DMS79 (cell line): ENCODE results near the gene SEPTIN7.
"Not testable (repeated sequence)": the region's sequence is repeated elsewhere in the genome, so short reads cannot be mapped to it uniquely, and the experiment has no call there.

Source experiments
- DNase-seq: peaks from one replicate; lab custom pipeline; 2025; lab: John Stamatoyannopoulos, UW

SEPTIN7 gene

GRCh38 chr7:35800718-35801391 lies at the start of gene SEPTIN7:
TSS of gene SEPTIN7 (plus strand) at chr7:35801057. CDS start at chr7:35801210, 153 bp downstream.
- DNase-seq = peak; percentile 98

- no peak for DNase-seq
These were observed 48.1 kb upstream of the SEPTIN7 start for GRCh38 chr7:35752742-35753141.

DNA sequence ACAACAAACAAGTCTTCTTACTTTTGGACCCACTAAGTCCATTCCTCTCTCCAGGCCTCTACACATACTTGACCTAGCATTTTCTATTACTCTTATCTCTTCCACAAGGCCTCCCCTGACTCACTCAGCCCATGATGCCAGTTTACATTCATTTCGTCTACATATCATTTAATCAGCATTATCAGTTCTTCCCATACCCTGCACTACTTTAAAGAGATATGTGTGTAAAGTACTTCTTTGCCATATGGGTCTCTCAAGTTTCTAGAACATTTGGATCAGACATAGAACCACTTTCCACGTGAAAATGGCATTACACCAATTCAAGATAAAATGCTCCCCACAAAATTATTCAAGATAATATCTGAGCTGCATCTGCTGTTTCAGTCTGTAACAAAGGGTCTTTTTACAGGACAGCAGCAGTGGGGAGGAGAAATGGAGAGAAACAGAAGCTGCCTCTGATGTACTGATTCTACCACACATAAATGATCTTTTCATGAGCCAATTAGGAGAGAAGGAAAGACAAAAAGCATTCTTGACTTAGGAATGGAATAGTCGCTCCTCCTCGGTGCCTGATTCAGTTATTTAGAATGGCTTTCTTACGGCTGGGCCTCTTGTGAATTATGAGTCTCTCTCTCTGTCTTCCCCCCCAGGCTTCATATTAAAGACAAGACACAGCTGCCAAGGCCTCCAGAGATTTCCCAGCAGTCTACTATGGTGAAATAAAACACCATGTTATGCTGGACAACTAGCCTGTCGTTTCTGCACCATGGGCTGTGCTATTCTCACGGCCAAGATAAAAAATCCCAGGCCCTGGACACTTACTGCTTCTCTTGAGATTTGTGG lies 46.9 kb upstream of the SEPTIN7 start:
- DNase-seq = no peak

DNA sequence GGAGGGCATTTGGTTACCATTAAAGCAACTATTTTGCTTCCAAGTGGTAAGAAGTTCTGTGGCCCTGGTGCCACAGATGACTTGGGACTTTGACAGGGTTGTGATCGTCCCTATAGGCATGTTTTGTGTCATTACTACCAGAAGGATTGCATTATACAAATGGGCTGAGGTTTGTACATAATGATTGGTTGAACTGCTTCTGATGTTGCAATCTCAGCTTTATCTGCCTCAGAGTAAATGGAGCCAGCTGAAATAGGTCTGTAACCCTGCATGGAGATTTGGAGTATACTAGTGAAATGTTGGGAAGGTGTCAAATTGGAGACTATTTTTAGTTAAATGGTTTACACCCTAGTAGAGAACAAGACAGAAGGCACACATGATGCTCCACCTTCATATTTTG lies 46.1 kb upstream of the SEPTIN7 start:
- DNase-seq = no peak

GRCh38 chr7:35755711-35756110 lies 45.1 kb upstream of the SEPTIN7 start:
- no peak for DNase-seq

DNA sequence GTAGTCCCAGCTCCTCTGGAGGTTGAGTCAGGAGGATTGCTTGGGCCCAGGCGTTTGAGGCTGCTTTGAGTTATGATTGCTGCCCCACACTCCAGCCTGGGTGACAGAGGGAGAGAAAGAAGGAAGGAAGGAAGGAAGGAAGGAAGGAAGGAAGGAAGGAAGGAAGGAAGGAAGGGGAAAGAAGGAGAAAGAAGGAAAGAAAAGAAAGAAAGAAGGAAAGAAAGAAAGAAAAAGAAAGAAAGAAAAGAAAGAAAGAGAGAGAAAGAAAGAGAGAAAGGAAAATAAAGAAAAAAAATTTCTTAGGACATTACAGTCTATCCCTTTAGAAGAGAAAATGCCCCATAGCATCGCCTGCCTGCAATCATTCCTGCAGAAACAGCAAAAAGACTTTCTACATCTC lies 44.4 kb upstream of the SEPTIN7 start:
- not testable (repeated sequence) for DNase-seq

DNA sequence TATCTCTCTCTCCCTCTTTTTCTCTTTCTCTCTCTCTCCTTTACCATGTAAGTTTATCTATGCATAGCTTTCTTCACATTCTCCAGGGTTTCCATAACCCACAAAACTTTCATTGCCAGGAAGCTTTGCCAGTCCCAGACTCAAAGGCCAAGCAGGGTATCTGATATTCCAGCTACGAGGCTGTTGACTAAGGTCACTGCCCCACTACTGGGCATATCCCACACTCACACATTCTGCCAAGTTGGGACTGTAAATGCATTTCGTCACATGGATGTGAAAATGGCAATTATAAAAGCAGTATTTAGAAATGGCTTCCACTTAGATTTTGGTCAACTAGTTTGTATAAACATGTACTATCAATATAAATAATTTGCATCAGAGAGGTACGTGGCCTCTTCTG lies 43.3 kb upstream of the SEPTIN7 start:
- no peak for DNase-seq

- no peak for DNase-seq
These were observed 42.4 kb upstream of the SEPTIN7 start for GRCh38 chr7:35758421-35758820.

DNA sequence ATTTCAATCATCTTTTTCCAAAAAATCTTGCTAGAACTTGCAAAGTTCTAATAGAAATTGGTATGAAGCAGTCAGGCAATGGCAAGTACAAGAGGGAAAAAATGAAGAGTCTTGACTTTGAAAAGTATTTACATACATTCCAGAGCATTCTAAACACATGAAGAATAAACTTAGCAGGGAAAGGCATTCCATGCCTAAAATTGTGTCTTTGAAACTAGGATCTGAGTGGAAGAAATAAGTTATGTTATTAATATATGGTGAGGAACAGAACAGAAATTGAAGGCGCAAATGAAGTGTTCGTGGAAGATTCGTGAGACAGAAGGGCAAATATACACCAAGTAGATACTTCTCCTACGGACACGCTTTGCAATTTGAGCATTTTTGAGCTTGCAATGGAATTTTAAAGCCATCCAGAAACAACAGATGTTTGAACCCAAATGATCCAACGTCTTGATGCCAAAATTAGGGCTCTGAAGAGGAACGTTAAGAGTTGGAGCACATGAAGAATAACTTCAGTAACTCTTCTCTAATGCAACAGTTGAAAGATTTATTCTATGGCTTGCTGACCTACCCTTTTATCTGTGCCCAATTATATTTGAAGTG lies 40.6 kb upstream of the SEPTIN7 start:
- no peak for DNase-seq

- no peak for DNase-seq
These were observed 38.8 kb upstream of the SEPTIN7 start for GRCh38 chr7:35761871-35762677.

- no peak for DNase-seq
These were observed 38.1 kb upstream of the SEPTIN7 start for GRCh38 chr7:35762781-35763180.

GRCh38 chr7:35768346-35768745 lies 32.5 kb upstream of the SEPTIN7 start:
- no peak for DNase-seq

GRCh38 chr7:35771776-35772175 lies 29.1 kb upstream of the SEPTIN7 start:
- DNase-seq = no peak

DNA sequence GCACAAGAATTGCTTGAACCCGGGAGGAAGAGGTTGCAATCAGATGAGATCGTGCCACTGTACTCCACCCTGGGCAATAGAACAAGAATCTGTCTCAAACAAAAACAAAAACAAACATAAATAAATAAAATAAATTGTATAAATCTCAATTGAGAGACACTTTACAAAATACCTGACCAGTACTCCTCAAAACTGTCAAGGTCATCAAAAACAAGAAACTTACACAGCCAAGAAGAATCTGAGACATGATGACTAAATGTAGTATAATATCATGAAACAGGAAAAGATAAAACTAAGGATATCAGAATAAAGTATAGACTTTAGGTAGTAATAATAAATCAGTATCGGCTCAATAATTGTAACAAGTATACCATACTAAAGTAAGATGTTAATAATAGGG lies 26.9 kb upstream of the SEPTIN7 start:
- DNase-seq = no peak

DNA sequence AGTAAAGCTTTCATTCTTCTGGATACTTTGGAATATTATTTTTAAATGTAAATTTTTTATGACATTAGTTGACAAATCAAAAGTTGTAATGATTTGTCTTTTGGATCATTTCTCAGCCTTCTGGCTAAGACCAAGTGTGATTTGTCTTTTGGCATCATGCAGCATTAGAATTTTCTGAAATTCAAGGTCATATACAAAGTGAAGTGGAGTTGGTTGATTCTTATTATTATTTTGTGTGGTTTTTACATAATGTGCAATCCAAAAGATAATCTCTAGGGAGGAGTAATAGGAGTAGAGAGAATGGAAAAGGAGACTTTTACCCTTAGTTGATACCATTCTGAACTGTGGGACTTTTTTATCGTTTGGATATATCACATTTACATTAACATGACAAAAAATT lies 24.2 kb upstream of the SEPTIN7 start:
- DNase-seq = no peak

DNA sequence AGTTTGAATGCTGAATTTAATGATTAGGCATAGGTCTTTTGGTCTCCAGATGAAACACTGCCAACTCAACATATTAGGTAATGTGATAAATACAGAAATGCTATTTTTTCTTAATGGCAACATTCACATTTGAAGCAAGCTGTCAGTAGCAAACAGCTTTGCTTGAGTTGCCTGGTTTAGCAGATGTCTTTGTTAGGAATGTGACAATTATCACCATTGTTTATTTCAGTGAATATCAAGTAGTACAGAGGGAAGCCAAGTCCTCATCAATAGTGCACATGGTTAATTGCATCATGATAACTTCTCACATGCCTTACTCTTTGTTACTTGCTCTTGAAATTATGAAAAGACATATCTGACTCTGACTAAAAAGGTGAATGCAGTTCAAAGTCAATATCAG lies 23.7 kb upstream of the SEPTIN7 start:
- no peak for DNase-seq

DNA sequence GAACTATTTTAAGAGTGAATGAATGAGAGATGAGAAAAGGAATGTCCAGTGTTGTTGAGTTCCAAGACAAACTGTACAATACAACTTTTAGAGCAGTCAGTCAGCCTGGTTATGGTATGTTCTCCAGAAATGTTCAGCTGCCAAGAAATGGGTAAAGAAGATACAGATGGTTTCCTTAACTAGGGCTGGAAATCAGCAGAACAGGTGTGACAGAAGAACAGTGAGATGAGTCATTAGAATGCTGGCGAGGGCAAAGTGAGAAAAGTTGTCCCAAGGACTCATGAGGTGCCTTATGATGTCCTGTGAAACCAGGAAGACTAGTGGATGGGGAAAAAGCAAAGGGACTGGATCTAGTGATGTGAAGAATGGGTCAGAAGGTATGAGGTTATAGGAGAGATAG lies 20.8 kb upstream of the SEPTIN7 start:
- DNase-seq = no peak

- DNase-seq = no peak
These were observed 19.6 kb upstream of the SEPTIN7 start for GRCh38 chr7:35781200-35781701.

DNA sequence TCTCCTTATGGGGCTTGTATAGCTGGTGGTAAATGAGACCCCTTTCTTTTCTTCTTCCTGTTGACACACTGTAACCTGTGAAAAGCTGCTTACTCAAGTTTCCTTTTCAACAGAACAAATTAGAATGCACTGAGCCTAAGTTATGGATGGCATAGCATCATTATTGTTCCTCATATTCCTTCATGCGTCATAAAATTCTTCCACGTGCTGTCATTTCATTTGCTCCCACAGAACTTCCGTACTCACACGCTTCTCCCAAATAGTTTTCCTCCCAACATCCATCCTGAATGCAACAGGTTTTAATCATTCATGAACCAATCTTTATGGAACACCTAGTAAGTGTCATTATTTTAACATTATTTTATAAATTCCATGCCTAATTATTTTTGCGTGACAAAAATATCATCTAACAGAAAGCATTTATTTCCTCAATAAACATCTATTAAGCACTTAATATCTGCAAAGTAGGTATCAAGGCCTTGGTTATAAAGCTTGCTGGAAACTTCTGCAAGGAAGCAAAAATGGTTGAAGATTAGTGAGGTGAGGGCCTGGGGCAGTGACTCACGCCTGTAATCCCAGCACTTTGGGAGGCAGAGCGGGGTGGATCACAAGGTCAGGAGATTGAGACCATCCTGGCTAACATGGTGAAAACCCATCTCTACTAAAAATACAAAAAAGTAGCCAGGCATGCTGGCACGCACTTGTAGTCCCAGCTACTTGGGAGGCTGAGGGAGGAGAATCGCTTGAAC lies 18.9 kb upstream of the SEPTIN7 start:
- no peak for DNase-seq

DNA sequence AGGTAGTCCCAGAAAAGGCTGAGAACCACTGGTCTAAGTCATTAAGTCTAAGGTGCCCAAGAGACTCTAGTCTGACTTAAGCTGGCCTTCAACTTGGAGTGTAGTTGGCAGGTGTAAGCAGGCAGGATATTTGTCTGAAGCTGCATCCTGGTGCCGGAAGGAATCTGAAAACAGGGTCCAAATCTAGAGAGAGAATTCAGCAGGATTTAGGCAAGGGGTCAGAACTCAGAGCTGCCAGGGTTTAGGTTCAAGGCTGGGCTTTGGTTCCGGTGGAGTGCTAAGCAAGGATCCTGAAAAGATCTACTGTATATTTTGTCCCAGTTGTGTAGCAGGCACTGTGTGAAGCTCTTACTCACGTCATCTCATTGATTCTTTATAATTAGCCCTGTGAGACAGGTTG lies 16.5 kb upstream of the SEPTIN7 start:
- DNase-seq = no peak

- DNase-seq = no peak
These were observed 15.6 kb upstream of the SEPTIN7 start for GRCh38 chr7:35785250-35785649.
